Measurements from ENCODE around the gene MCM3.

DNA sequence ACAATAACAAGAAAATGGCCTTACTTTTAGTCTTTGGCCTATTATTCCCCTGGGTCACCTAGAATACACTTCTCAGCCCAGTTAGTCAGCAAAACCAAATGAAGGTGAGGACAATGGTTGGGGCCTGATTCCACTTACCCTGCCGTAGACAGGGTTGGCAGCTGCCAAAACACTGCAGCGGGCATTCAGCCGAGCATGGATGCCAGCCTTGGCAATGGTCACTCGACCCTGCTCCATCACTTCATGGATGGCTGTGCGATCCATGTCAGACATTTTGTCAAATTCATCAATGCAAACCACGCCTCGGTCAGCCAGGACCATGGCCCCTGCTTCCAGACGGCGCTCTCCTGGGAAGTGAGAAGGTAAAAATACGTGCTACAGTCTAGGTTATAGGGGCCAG is 8.4 kb downstream of the MCM3 start:
- no peak for TF ChIP-seq CEBPB (IDR thresholded peaks at IDR 0.05)
- no peak for TF ChIP-seq TAF1 (IDR thresholded peaks at IDR 0.05; ENCODE audit: low read depth)
- TF ChIP-seq EGR1 (IDR thresholded peaks at IDR 0.05) = no peak
- no peak for TF ChIP-seq EP300 (IDR thresholded peaks at IDR 0.05; ENCODE audit: borderline replicate concordance)
- TF ChIP-seq, protein P1, sequence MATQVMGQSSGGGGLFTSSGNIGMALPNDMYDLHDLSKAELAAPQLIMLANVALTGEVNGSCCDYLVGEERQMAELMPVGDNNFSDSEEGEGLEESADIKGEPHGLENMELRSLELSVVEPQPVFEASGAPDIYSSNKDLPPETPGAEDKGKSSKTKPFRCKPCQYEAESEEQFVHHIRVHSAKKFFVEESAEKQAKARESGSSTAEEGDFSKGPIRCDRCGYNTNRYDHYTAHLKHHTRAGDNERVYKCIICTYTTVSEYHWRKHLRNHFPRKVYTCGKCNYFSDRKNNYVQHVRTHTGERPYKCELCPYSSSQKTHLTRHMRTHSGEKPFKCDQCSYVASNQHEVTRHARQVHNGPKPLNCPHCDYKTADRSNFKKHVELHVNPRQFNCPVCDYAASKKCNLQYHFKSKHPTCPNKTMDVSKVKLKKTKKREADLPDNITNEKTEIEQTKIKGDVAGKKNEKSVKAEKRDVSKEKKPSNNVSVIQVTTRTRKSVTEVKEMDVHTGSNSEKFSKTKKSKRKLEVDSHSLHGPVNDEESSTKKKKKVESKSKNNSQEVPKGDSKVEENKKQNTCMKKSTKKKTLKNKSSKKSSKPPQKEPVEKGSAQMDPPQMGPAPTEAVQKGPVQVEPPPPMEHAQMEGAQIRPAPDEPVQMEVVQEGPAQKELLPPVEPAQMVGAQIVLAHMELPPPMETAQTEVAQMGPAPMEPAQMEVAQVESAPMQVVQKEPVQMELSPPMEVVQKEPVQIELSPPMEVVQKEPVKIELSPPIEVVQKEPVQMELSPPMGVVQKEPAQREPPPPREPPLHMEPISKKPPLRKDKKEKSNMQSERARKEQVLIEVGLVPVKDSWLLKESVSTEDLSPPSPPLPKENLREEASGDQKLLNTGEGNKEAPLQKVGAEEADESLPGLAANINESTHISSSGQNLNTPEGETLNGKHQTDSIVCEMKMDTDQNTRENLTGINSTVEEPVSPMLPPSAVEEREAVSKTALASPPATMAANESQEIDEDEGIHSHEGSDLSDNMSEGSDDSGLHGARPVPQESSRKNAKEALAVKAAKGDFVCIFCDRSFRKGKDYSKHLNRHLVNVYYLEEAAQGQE (IDR thresholded peaks at IDR 0.05; ENCODE audit: low read depth) = no peak
- TF ChIP-seq CREB1 (IDR thresholded peaks at IDR 0.05; ENCODE audit: low read depth) = no peak

All from Ishikawa (cell line).